ENCODE measurements around the gene HGF. TPM values are rescaled to one million over a fixed set of nuclear protein-coding genes. Genes with fewer than 3 reads are reported as not detected.

HGF gene
- total RNA-seq, 1 experiment from 2014 or later = 0.15 TPM

GRCh38 chr7:81691199-81691821 lies 78.5 kb downstream of the HGF start:
- Histone ChIP-seq H3K27me3 (ENCODE audit: low read length) (no peaks in the 10 kb centered on the region), H3F3A (ENCODE audit: low read length, unreplicated experiment) (no peaks in the 10 kb centered on the region), H3K9me2 (replicated peaks; ENCODE audit: low read length) (no peaks in the 10 kb centered on the region), H3K4me3 (ENCODE audit: low read length) (peak overlapping the region; percentile 40; the same call in 1 of the 2 replicates), H3K36me3 (ENCODE audit: low read depth, low read length) (no peaks in the 10 kb centered on the region), H3K9me3 (ENCODE audit: low read length) (no peaks in the 10 kb centered on the region), H3K79me2 (ENCODE audit: low read length) (no peaks in the 10 kb centered on the region), H4K20me1 (ENCODE audit: low read length) (no peaks in the 10 kb centered on the region), H2AFZ (ENCODE audit: low read length) (peak overlapping the region; percentile 56), H3K4me2 (ENCODE audit: low read length) (peak overlapping the region; percentile 87), H3K4me1 (ENCODE audit: insufficient read depth, low read length) (peaks cover 53% of the 10 kb centered on the region), H3K27ac (ENCODE audit: low read length) (peak overlapping the region; percentile 89), H3K9ac (ENCODE audit: low read length) (peak overlapping the region; percentile 82)
- no TSS peak for BruUV-seq (replicated peaks)
- TF ChIP-seq CTCF (conservative IDR thresholded peaks at IDR 0.05; ENCODE audit: low read depth, low read length) = no peak
- TF ChIP-seq EZH2phosphoT487 (IDR thresholded peaks at IDR 0.05; ENCODE audit: borderline replicate concordance, low read length) = no peak
- TF ChIP-seq EZH2 (IDR thresholded peaks at IDR 0.05; ENCODE audit: low read length, unreplicated experiment) = no peak
- ATAC-seq (peak; percentile 39), DNase-seq (peak; percentile 50)
- intact Hi-C loops (cut with micrococcal nuclease) = loop anchor here (5.0 kb wide), 2 partner anchors 74 to 174 kb away; no protein-coding TSS in a partner anchor
- CTCF ChIA-PET = interaction anchor here (0.9 kb wide), 1 partner anchor 191 kb away, joined by 5 read pairs; no protein-coding TSS in a partner anchor
- POLR2A ChIA-PET (ENCODE audit: unreplicated experiment) = interaction anchor here (0.5 kb wide), 1 partner anchor 1025 kb away, joined by 3 read pairs; no protein-coding TSS in a partner anchor

- Histone ChIP-seq H3K27me3 (ENCODE audit: low read length) (no peaks in the 10 kb centered on the region), H3K9me2 (replicated peaks; ENCODE audit: low read length) (no peaks in the 10 kb centered on the region), H2AFZ (ENCODE audit: low read length) (peak overlapping the region; percentile 79), H3K4me2 (ENCODE audit: low read length) (peak overlapping the region; percentile 87), H3K79me2 (ENCODE audit: low read length) (no peaks in the 10 kb centered on the region), H4K20me1 (ENCODE audit: low read length) (no peaks in the 10 kb centered on the region), H3K36me3 (ENCODE audit: low read depth, low read length) (no peaks in the 10 kb centered on the region), H3K4me3 (ENCODE audit: low read length) (peak overlapping the region; percentile 40; the same call in 1 of the 2 replicates), H3F3A (ENCODE audit: low read length, unreplicated experiment) (no peaks in the 10 kb centered on the region), H3K9me3 (ENCODE audit: low read length) (no peaks in the 10 kb centered on the region), H3K27ac (ENCODE audit: low read length) (peak overlapping the region; percentile 89), H3K9ac (ENCODE audit: low read length) (peak overlapping the region; percentile 82), H3K4me1 (ENCODE audit: insufficient read depth, low read length) (peaks cover 54% of the 10 kb centered on the region)
- ATAC-seq (no peak), DNase-seq (no peak)
- CTCF ChIA-PET = interaction anchor here (0.9 kb wide), 1 partner anchor 190 kb away, joined by 5 read pairs; no protein-coding TSS in a partner anchor
- POLR2A ChIA-PET (ENCODE audit: unreplicated experiment) = no interaction called here
- TF ChIP-seq CTCF (conservative IDR thresholded peaks at IDR 0.05; ENCODE audit: low read depth, low read length) (no peak), EZH2phosphoT487 (IDR thresholded peaks at IDR 0.05; ENCODE audit: borderline replicate concordance, low read length) (no peak), EZH2 (IDR thresholded peaks at IDR 0.05; ENCODE audit: low read length, unreplicated experiment) (no peak)
- intact Hi-C loops (cut with micrococcal nuclease) = loop anchor here (5.0 kb wide), 2 partner anchors 73 to 173 kb away; no protein-coding TSS in a partner anchor
- TSS peak; percentile 46 for BruUV-seq (replicated peaks)
These were observed 79.2 kb downstream of the HGF start for GRCh38 chr7:81690688-81691087.

- no TSS peak for BruUV-seq (replicated peaks)
- intact Hi-C loops (cut with micrococcal nuclease) = loop anchor here (5.0 kb wide), 2 partner anchors 73 to 173 kb away; no protein-coding TSS in a partner anchor
- Histone ChIP-seq H3K4me1 (ENCODE audit: insufficient read depth, low read length) (peaks cover 59% of the 10 kb centered on the region), H3K27me3 (ENCODE audit: low read length) (no peaks in the 10 kb centered on the region), H3K9me2 (replicated peaks; ENCODE audit: low read length) (no peaks in the 10 kb centered on the region), H3K4me2 (ENCODE audit: low read length) (peak overlapping the region; percentile 87), H3K79me2 (ENCODE audit: low read length) (no peaks in the 10 kb centered on the region), H4K20me1 (ENCODE audit: low read length) (no peaks in the 10 kb centered on the region), H2AFZ (ENCODE audit: low read length) (peak overlapping the region; percentile 79), H3K27ac (ENCODE audit: low read length) (peak overlapping the region; percentile 89), H3K9me3 (ENCODE audit: low read length) (no peaks in the 10 kb centered on the region), H3F3A (ENCODE audit: low read length, unreplicated experiment) (no peaks in the 10 kb centered on the region), H3K4me3 (ENCODE audit: low read length) (peak overlapping the region; percentile 50), H3K9ac (ENCODE audit: low read length) (peak overlapping the region; percentile 82), H3K36me3 (ENCODE audit: low read depth, low read length) (no peaks in the 10 kb centered on the region)
- ChIA-PET POLR2A (ENCODE audit: unreplicated experiment) (no interaction called here), CTCF (no interaction called here)
- DNase-seq (peak; percentile 66), ATAC-seq (peak; percentile 59)
- TF ChIP-seq CTCF (conservative IDR thresholded peaks at IDR 0.05; ENCODE audit: low read depth, low read length) = no peak
- no peak for TF ChIP-seq EZH2 (IDR thresholded peaks at IDR 0.05; ENCODE audit: low read length, unreplicated experiment)
- no peak for TF ChIP-seq EZH2phosphoT487 (IDR thresholded peaks at IDR 0.05; ENCODE audit: borderline replicate concordance, low read length)
These were observed 79.6 kb downstream of the HGF start for GRCh38 chr7:81690251-81690650.
